Cardiac fibroblast (primary cell): ENCODE measurements around the gene SUSD3.

Source experiments
- DNase-seq, 2 donors: peaks; one replicate each; pipeline versions ENCODE4 v3.0.0 to v3.0.0-alpha.2; 2010; ENCODE audit warnings: low read depth in 2 of 2
- H3K4me3 ChIP-seq, 2 donors: replicated peaks in 1 of 2; 1 replicate in 1 of 2; 2 replicates in 1 of 2; pipeline ENCODE4 v1.5.1; 2011; ENCODE audit warnings: low read depth in 2 of 2, low read length in 2 of 2, mild to moderate bottlenecking in 2 of 2, moderate library complexity in 1 of 2
- TF ChIP-seq, protein P1 (sequence below): IDR thresholded peaks from one replicate; pipeline ENCODE4 v1.5.1; 2011; ENCODE audit warnings: low read depth, mild to moderate bottlenecking, low read length, inconsistent platforms

Gene SUSD3

DNA sequence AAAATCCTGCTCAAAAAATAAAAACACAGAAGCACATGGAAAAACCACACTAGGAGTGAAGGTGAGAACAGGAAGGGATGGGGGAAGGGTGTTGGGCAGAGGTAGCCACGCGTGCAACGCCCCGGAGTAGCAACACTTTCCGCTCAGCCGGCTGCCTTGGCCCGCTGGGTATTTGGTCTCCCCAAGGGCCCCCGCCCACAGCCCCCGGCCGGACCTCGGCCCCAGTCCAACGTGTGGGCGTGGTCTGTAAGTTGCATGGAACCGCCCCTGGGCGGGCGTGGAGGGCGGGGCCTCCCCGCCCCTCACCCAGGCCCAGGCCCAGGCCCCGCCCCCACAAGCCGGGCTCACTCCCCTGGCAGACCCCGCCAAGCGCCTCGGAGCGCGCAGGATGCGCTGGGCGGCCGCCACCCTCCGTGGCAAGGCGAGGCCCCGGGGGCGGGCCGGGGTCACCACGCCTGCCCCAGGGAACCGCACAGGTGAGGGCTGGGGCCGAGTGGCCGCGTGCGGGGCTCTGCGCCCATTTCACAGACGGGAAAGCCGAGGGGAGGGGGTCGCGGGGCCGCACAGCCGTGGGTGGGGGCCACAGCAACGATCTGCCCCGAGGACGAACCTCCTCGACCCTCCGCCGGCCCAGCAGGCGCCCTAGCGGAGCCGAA, at the start of gene SUSD3:
SUSD3 (plus strand) TSS at position 347 of the 656 bp plus-strand sequence; CDS start at position 389, 42 bp downstream.
- peak; percentile 9 to 71 for DNase-seq
- TF ChIP-seq, protein P1, sequence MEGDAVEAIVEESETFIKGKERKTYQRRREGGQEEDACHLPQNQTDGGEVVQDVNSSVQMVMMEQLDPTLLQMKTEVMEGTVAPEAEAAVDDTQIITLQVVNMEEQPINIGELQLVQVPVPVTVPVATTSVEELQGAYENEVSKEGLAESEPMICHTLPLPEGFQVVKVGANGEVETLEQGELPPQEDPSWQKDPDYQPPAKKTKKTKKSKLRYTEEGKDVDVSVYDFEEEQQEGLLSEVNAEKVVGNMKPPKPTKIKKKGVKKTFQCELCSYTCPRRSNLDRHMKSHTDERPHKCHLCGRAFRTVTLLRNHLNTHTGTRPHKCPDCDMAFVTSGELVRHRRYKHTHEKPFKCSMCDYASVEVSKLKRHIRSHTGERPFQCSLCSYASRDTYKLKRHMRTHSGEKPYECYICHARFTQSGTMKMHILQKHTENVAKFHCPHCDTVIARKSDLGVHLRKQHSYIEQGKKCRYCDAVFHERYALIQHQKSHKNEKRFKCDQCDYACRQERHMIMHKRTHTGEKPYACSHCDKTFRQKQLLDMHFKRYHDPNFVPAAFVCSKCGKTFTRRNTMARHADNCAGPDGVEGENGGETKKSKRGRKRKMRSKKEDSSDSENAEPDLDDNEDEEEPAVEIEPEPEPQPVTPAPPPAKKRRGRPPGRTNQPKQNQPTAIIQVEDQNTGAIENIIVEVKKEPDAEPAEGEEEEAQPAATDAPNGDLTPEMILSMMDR: no peak
- peak within 1 kb of the TSS; percentile 28 to 30 for H3K4me3 ChIP-seq

- DNase-seq: no peak
- TF ChIP-seq, protein P1: no peak
- no peak overlapping the region for H3K4me3 ChIP-seq
Observed at GRCh38 chr9:93009337-93010015, 49.0 kb upstream of the SUSD3 start.

- no peak overlapping the region for H3K4me3 ChIP-seq
- TF ChIP-seq, protein P1: no peak
- no peak for DNase-seq
Observed at GRCh38 chr9:93010056-93010455, 48.4 kb upstream of the SUSD3 start.

DNA sequence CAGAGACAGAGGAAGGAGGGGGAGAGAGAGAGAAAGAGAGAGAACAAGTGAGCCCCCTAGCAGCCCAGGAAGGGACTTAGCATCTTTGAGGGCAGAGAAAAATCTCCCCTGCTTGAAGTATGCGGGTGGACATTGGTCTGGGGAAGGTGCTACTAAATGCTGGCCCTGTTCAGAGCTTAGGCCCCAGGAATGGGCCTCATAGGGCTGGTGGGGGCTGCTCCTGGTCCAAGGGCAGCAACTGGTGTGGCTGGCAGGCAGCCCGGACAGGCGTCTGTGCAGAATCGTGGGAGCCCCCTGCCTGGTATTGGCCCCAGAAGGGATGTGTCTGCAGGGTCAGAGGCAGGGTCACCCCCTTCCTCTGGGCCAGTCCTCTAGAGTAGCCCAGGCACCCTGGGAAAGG, 47.8 kb upstream of the SUSD3 start:
- no peak for DNase-seq
- TF ChIP-seq, protein P1: no peak
- no peak overlapping the region for H3K4me3 ChIP-seq

DNA sequence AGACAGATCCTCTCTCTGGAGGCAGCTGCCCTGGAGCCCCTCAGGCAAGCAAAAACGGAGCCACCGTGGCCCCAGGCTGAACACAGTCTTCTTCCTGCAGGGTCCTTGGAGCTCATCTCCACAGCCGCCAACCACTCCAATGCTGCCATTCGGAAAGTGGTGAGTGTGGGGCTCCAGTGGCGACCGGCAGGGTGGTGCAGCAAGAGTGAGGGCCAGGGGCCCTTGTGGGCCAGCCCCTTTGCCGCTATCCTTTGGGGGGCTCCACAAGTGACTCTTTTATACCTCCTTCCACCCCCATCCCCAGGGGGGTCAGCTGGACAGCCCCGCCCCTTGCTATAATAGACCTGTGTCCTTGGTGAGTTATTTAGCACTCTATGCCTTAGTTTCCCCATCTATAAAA, 47.4 kb upstream of the SUSD3 start:
- TF ChIP-seq, protein P1: no peak
- DNase-seq: no peak
- H3K4me3 ChIP-seq: no peak overlapping the region

- no peak for DNase-seq
- TF ChIP-seq, protein P1: no peak
- no peak overlapping the region for H3K4me3 ChIP-seq
Observed at GRCh38 chr9:93012963-93013855, 45.3 kb upstream of the SUSD3 start.
